ENCODE measurements around the gene FOXI1.

FOXI1 gene

GRCh38 chr5:170109059-170110031 lies 3.6 kb downstream of the FOXI1 start:
- TF ChIP-seq TAF1 (IDR thresholded peaks at IDR 0.05; ENCODE audit: borderline replicate concordance, insufficient read depth, low read length) (no peak), POLR2AphosphoS5 (IDR thresholded peaks at IDR 0.05; ENCODE audit: low read depth, low read length) (no peak), SIN3A (IDR thresholded peaks at IDR 0.05; ENCODE audit: borderline replicate concordance, insufficient read depth, low read length) (no peak), REST (IDR thresholded peaks at IDR 0.05; ENCODE audit: insufficient read depth in 1 of 2, low read depth in 2 of 2, low read length in 2 of 2) (no peak), FOXP2 (optimal IDR thresholded peaks at IDR 0.05; ENCODE audit: borderline replicate concordance, extremely low read depth, extremely low read length, insufficient read depth) (no peak)

GRCh38 chr5:170110403-170111087 lies 4.8 kb downstream of the FOXI1 start:
- TF ChIP-seq REST (IDR thresholded peaks at IDR 0.05; ENCODE audit: insufficient read depth in 1 of 2, low read depth in 2 of 2, low read length in 2 of 2) (no peak), SIN3A (IDR thresholded peaks at IDR 0.05; ENCODE audit: borderline replicate concordance, insufficient read depth, low read length) (no peak), FOXP2 (optimal IDR thresholded peaks at IDR 0.05; ENCODE audit: borderline replicate concordance, extremely low read depth, extremely low read length, insufficient read depth) (no peak)

- TF ChIP-seq FOXP2 (optimal IDR thresholded peaks at IDR 0.05; ENCODE audit: borderline replicate concordance, extremely low read depth, extremely low read length, insufficient read depth), result no peak
- no peak for TF ChIP-seq REST (IDR thresholded peaks at IDR 0.05; ENCODE audit: insufficient read depth in 1 of 2, low read depth in 2 of 2, low read length in 2 of 2)
- TF ChIP-seq SIN3A (IDR thresholded peaks at IDR 0.05; ENCODE audit: borderline replicate concordance, insufficient read depth, low read length), result no peak
- TF ChIP-seq TAF1 (IDR thresholded peaks at IDR 0.05; ENCODE audit: borderline replicate concordance, insufficient read depth, low read length), result no peak
- TF ChIP-seq POLR2AphosphoS5 (IDR thresholded peaks at IDR 0.05; ENCODE audit: low read depth, low read length), result no peak
Observed at GRCh38 chr5:170111088-170111785, 5.5 kb downstream of the FOXI1 start.

- TF ChIP-seq REST (IDR thresholded peaks at IDR 0.05; ENCODE audit: insufficient read depth in 1 of 2, low read depth in 2 of 2, low read length in 2 of 2) (no peak), SIN3A (IDR thresholded peaks at IDR 0.05; ENCODE audit: borderline replicate concordance, insufficient read depth, low read length) (no peak), TAF1 (IDR thresholded peaks at IDR 0.05; ENCODE audit: borderline replicate concordance, insufficient read depth, low read length) (no peak), FOXP2 (optimal IDR thresholded peaks at IDR 0.05; ENCODE audit: borderline replicate concordance, extremely low read depth, extremely low read length, insufficient read depth) (no peak), POLR2AphosphoS5 (IDR thresholded peaks at IDR 0.05; ENCODE audit: low read depth, low read length) (no peak)
Observed at GRCh38 chr5:170112876-170113521, 7.3 kb downstream of the FOXI1 start.
